Prostate gland (tissue), 2 donors: ENCODE results near the gene EPAS1. TPM values are rescaled to one million over a fixed set of nuclear protein-coding genes. Genes with fewer than 3 reads are reported as not detected.

Source experiments
- DNase-seq: peaks from one replicate; pipeline ENCODE4 v3.0.0-alpha.2; 2019; ENCODE audit warnings: low spot score
- H3K27ac ChIP-seq, 2 donors: fragments of 200-600 bp; sonication (generic); 2 replicates each; pipeline ENCODE4 v1.5.1; 2017 to 2019
- H3K27me3 ChIP-seq: fragments of 200-600 bp; sonication (generic); replicated peaks from 2 replicates; pipeline ENCODE4 v1.5.1; 2019; ENCODE audit not compliant: insufficient read depth
- H3K36me3 ChIP-seq, 2 donors: fragments of 200-600 bp; sonication (generic); 1 replicate in 1 of 2; 2 replicates in 1 of 2; pipeline versions ENCODE4 v1.5.1 to v1.8.1; 2017 to 2019
- H3K4me1 ChIP-seq: fragments of 200-600 bp; sonication (generic); replicated peaks from 2 replicates; pipeline ENCODE4 v1.5.1; 2019
- H3K4me3 ChIP-seq, 2 donors: fragments of 200-600 bp; sonication (generic); 2 replicates each; pipeline ENCODE4 v1.5.1; 2017 to 2019
- H3K9me3 ChIP-seq: fragments of 200-600 bp; sonication (generic); 2 replicates; pipeline ENCODE4 v1.5.1; 2017
- CTCF ChIP-seq, 4 experiments: fragments of 200-600 bp in 2 of 4; fragments of 450-650 bp in 2 of 4; sonication (generic) in 2 of 4; IDR thresholded peaks; 1 replicate in 3 of 4; 2 replicates in 1 of 4; pipeline ENCODE4 v1.5.1; 2016 to 2019; ENCODE audit warnings: antibody characterized with exemption in 4 of 4, mild to moderate bottlenecking in 2 of 4, moderate library complexity in 2 of 4
- POLR2A ChIP-seq: fragments of 450-650 bp; IDR thresholded peaks from one replicate; pipeline ENCODE4 v1.6.1; 2016; ENCODE audit warnings: antibody characterized with exemption, mild to moderate bottlenecking
- POLR2AphosphoS5 ChIP-seq: sonication (generic); formaldehyde crosslinking; IDR thresholded peaks from one replicate; pipeline ENCODE4 v1.6.1; 2017; ENCODE audit warnings: antibody characterized with exemption
- WGBS: methylation state at CpG from one replicate; pipeline ENCODE4 v1.1.5; 2018; 5-methylcytosine and 5-hydroxymethylcytosine counted together
- intact Hi-C: fragments of 100-400 bp; cut with DNase I; formaldehyde crosslinking; loops from one replicate; pipeline ENCODE4 v1.14.2; 2022
- total RNA-seq, 2 donors: library from RNA; depleted of rRNA; stranded (reverse); fragments of >200 nt; gene quantifications; one replicate each; pipeline ENCODE4 v1.1.0, GENCODE V29; 2016

Gene EPAS1
- total RNA-seq, 2 donors from 2014 or later, result 109 to 356 TPM

GRCh38 chr2:46390901-46391395 lies 93.7 kb downstream of the EPAS1 start:
- Histone ChIP-seq H3K27me3 (no peaks in the 10 kb centered on the region), H3K4me3 (no peak overlapping the region), H3K9me3 (no peaks in the 10 kb centered on the region), H3K4me1 (no peaks in the 10 kb centered on the region), H3K27ac (no peak overlapping the region), H3K36me3 (no peaks in the 10 kb centered on the region)
- no peak for TF ChIP-seq POLR2A
- TF ChIP-seq POLR2AphosphoS5, result no peak
- no peak for TF ChIP-seq CTCF (IDR thresholded peaks at IDR 0.05)
- no peak for DNase-seq
- intact Hi-C loops, result no loop called here
- WGBS, result 96% methylated on average over 7 of the region's 7 CpGs

- no peaks in the 10 kb centered on the region for H3K9me3 ChIP-seq
- H3K27ac ChIP-seq, result no peak overlapping the region
- H3K4me1 ChIP-seq, result no peaks in the 10 kb centered on the region
- no peak for TF ChIP-seq POLR2AphosphoS5
- TF ChIP-seq POLR2A, result no peak
- TF ChIP-seq CTCF (IDR thresholded peaks at IDR 0.05), result no peak
- no peaks in the 10 kb centered on the region for H3K36me3 ChIP-seq
- no peak overlapping the region for H3K4me3 ChIP-seq
- H3K27me3 ChIP-seq, result no peaks in the 10 kb centered on the region
- 93% methylated on average over 12 of the region's 12 CpGs for WGBS
- intact Hi-C loops, result no loop called here
- DNase-seq, result no peak
Measured at GRCh38 chr2:46392561-46393346, 95.5 kb downstream of the EPAS1 start.

GRCh38 chr2:46393347-46393820 lies 96.2 kb downstream of the EPAS1 start:
- TF ChIP-seq CTCF (IDR thresholded peaks at IDR 0.05), result no peak
- no peak for TF ChIP-seq POLR2AphosphoS5
- TF ChIP-seq POLR2A, result no peak
- DNase-seq, result no peak
- 95% methylated on average over 12 of the region's 12 CpGs for WGBS
- Histone ChIP-seq H3K36me3 (no peaks in the 10 kb centered on the region), H3K4me3 (no peak overlapping the region), H3K9me3 (no peaks in the 10 kb centered on the region), H3K27ac (no peak overlapping the region), H3K27me3 (no peaks in the 10 kb centered on the region), H3K4me1 (no peaks in the 10 kb centered on the region)
- intact Hi-C loops, result no loop called here

- H3K27ac ChIP-seq, result no peak overlapping the region
Measured at GRCh38 chr2:46393865-46394264, 96.7 kb downstream of the EPAS1 start.

More at GRCh38 chr2:46393865-46394264, 96.7 kb downstream of the EPAS1 start:
- Histone ChIP-seq H3K27me3 (no peaks in the 10 kb centered on the region), H3K4me3 (no peak overlapping the region), H3K9me3 (no peaks in the 10 kb centered on the region), H3K36me3 (no peaks in the 10 kb centered on the region), H3K4me1 (no peaks in the 10 kb centered on the region)
- intact Hi-C loops, result no loop called here
- no peak for DNase-seq
- WGBS, result 95% methylated on average over 3 of the region's 3 CpGs
- TF ChIP-seq CTCF (IDR thresholded peaks at IDR 0.05) (no peak), POLR2A (no peak), POLR2AphosphoS5 (no peak)
